ELR (cell line): ENCODE measurements around the gene CYP2S1.
A peak's percentile ranks its signal among the peaks of the same experiment; 100 is the strongest.

Experiments used
- DNase-seq: peaks from one replicate; pipeline ENCODE4 v3.0.0-alpha.2; 2015; ENCODE audit warnings: low read depth

The CYP2S1 gene

DNA sequence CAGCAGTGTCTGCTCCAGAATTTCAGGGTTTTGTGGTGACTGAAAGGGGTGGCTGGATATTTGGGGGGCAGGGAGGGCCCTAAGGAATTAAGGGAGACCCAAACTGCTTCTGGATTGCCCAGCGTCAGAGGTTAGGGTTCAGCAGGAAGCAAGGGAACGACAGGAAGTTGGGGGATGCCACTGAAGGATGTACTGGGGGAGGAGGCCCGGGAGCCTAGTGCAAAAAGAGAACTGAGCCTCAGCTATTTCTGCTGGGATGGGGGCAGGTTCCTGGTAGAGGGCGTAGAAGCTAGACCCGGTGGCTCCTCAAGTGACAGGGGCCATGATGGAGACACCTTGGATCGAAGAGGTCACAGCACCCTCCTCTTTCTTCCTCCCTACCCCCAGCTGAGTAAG lies 1.1 kb downstream of the CYP2S1 start:
- no peak for DNase-seq

GRCh38 chr19:41195675-41196497 lies 2.9 kb downstream of the CYP2S1 start:
- peak; percentile 38 for DNase-seq

- DNase-seq, result no peak
These were observed 5.5 kb downstream of the CYP2S1 start for GRCh38 chr19:41198559-41198958.

DNA sequence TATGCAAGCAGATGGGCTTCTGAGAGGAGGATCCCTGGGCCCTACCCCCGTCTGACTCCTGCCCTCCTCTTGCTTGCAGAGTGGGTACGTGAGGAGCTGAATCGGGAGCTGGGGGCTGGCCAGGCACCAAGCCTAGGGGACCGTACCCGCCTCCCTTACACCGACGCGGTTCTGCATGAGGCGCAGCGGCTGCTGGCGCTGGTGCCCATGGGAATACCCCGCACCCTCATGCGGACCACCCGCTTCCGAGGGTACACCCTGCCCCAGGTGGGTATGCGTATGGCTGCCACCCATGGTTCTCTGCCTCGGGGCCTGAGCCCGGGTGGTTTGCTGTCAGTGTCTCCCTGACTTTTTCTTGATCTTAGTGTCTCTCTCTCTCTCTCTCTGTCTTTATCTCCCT lies 10.4 kb downstream of the CYP2S1 start:
- DNase-seq, result no peak

DNA sequence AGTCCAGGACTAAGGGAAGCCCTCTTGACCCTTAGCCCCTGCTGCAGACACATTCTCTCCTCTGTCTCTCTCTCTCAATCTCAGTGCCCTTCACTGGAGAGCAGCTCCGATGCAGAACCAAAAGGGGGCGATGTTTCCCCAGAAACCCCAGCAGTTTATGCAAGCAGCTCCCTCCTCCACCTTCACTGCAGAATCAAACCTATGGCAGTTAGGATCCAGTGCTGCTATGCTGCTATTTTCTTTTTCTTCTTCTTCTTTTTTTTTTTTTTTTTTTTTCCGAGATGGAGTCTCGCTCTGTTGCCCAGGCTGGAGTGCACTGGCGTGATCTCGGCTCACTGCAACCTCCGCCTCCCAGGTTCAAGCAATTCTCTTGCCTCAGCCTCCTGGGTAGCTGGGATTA lies 11.3 kb downstream of the CYP2S1 start:
- DNase-seq, result peak; percentile 85

DNA sequence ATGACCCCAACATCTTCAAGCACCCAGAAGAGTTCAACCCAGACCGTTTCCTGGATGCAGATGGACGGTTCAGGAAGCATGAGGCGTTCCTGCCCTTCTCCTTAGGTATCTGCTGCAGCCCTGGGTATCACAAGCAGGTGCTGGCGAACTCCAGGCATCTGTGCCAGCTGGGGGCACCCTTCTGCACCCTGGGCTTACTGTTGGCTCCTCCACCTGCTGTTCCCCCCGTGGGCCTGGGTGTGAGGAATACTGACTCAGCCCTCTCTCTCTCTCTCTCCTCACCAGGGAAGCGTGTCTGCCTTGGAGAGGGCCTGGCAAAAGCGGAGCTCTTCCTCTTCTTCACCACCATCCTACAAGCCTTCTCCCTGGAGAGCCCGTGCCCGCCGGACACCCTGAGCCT lies 13.0 kb downstream of the CYP2S1 start:
- peak; percentile 54 for DNase-seq

- DNase-seq, result no peak
These were observed 13.4 kb downstream of the CYP2S1 start for GRCh38 chr19:41206456-41206855.

DNA sequence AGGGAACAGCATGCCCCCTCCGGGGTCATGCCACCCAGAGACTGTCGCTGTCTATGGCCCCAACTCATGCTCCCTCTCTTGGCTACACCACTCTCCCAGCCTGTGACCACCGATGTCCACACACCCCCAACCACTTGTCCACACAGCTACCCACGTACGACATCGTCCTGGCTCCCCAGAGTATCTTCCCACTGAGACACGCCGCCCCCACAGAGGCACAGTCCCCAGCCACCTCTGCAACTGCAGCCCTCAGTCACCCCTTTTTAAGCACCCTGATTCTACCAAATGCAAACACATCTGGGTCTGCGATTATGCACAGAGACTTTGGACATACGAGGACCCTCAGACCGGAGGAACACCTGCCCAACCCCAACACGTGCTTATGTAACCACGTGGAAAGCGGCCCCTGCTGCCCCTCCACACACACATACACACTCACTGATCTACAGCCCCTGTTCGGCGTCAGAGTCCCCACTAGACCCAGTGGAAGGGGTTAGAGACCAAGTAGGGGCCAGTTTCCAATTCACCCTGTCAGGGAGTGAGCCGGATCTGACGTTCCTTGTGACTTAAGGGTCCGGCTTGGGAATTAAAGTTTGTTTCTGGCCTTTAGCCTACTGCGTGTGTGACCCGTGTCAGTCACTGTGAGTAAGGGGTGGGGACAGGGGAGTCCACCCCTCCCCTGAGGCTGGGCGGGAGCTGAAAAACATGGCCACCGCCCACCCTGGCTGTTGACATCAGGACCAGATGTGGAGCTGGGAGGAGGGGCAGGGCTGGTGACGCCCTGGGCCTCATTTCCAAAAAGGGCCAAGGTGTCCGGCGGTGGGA lies 14.1 kb downstream of the CYP2S1 start:
- no peak for DNase-seq

DNA sequence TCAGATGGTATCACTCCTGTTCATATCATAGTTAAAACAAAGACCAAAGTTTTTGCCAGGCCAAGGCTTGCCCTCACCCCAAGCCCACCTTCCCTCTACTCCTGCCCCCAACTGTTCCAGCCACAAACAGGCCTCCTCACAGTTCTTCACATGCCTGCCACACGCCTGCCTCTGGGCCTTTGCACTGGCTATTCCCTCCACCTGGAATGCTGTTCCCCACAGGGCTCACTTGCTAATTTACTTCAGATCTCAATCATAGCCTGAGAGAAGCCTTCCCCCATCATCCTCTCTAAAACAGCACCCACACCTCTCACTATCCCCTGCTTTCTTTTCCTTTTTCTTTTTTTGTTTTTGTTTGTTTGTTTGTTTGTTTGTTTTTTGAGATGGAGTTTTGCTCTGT lies 21.1 kb downstream of the CYP2S1 start:
- no peak for DNase-seq

- DNase-seq, result no peak
These were observed 24.7 kb downstream of the CYP2S1 start for GRCh38 chr19:41217741-41218140.

- no peak for DNase-seq
These were observed 25.2 kb downstream of the CYP2S1 start for GRCh38 chr19:41218249-41218614.

DNA sequence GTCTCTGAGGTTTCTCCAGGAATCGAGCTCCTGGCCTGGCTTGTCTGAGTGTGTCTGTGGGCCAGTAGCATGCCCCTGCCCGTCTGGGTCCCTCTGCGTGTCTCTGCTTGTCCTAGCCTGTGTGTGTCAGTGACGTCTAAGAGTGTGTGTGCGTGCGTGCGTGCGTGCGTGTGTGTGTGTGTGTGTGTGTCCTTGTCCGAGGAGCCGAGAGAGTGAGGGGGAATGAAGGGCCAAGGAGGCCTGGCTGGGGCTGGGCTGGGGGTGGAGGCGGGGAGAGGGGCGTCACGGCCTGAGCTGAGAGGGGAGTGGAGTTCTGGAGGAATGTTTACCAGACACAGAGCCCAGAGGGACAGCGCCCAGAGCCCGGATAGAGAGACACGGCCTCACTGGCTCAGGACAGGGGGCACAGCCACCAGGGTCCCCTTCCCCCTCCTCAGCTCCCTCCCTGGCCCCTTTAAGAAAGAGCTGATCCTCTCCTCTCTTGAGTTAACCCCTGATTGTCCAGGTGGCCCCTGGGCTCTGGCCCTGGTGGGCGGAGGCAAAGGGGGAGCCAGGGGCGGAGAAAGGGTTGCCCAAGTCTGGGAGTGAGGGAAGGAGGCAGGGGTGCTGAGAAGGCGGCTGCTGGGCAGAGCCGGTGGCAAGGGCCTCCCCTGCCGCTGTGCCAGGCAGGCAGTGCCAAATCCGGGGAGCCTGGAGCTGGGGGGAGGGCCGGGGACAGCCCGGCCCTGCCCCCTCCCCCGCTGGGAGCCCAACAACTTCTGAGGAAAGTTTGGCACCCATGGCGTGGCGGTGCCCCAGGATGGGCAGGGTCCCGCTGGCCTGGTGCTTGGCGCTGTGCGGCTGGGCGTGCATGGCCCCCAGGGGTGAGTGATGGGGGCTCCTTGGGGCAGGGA lies 25.8 kb downstream of the CYP2S1 start, which contains the start of gene AXL:
Gene AXL, plus strand, starts transcription at position 609 of the 893 bp plus-strand sequence. Its CDS starts 170 bp downstream, at position 779.
- DNase-seq, result peak; percentile 81

DNA sequence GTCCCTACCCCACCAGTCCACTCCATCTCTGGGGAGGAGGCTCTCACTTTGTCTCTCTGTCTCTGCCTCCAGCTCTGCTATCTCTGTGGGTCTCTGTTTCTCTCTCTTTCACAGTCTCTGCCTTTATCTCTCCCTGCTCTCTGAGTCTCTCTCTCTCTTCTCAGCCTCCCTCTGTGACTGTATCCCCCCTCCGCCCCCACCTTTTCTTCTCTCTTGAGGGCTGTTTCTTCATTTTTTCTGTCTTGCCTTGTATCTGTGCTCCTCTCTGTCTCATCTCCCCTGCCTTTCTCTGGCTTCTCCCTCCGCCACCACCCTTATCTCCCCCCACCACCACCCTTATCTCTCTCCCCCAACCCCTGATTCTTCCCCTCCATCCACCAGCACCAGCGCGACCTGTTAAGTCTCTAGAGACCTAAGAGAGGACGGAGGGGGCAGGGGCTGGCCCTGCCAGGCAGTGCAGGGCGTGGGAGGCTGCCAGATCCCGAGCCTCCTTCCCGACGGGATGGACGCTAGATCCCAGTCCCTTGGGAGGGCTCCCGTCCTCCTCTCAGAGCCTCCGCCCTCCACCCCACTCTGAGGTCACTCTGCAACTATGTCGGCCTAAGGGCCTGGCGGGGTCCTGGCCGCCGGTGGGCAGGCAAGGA lies 27.0 kb downstream of the CYP2S1 start:
- peak; percentile 76 for DNase-seq

GRCh38 chr19:41220811-41221210 lies 27.8 kb downstream of the CYP2S1 start:
- DNase-seq, result no peak

DNA sequence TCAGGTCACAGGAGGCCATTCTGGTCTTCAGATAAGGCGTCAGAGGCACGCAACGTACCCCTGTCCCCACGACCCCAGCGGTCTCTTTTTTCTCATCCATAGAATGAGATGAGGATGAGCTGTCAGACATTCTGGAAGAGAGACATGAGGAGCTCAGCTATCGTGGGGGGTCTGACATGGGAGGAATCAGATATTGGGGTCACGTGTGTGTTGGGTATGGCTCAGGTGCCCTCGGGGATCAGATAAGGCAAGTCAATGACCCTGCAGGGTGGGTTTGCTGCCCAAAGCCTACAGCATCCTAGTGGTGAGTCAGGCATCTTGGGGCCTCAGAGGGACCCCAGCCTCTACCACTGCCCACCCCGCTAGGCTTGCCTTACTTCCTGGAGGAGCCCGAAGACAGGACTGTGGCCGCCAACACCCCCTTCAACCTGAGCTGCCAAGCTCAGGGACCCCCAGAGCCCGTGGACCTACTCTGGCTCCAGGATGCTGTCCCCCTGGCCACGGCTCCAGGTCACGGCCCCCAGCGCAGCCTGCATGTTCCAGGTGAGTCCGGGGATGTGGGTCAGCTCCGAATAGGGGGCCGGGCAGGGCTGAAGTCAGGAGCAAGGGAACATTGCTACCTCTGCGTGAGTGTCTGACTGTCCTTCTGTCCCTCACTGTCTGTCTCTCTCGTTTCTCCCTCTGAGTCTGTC lies 28.6 kb downstream of the CYP2S1 start:
- no peak for DNase-seq

DNA sequence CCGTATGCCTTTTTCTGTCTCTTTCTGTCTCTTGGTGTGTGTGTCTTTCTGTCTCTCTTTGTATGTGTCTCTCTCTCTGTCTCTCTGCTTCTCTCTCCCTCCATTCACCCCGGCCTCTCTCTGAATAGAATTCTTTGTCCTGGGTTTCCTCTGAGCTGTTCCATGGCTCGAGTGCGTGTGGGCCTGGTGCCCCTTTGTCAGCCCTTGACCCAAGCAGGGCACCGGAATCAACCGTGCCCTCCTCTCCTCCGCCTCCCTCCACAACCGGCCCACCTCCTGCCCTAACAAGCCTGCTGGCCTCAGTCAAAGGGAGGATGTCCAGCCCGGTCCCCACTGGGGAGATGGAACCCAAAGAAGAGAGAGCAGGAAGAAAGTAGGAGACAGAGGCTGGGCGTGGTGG lies 29.2 kb downstream of the CYP2S1 start:
- DNase-seq, result no peak

DNA sequence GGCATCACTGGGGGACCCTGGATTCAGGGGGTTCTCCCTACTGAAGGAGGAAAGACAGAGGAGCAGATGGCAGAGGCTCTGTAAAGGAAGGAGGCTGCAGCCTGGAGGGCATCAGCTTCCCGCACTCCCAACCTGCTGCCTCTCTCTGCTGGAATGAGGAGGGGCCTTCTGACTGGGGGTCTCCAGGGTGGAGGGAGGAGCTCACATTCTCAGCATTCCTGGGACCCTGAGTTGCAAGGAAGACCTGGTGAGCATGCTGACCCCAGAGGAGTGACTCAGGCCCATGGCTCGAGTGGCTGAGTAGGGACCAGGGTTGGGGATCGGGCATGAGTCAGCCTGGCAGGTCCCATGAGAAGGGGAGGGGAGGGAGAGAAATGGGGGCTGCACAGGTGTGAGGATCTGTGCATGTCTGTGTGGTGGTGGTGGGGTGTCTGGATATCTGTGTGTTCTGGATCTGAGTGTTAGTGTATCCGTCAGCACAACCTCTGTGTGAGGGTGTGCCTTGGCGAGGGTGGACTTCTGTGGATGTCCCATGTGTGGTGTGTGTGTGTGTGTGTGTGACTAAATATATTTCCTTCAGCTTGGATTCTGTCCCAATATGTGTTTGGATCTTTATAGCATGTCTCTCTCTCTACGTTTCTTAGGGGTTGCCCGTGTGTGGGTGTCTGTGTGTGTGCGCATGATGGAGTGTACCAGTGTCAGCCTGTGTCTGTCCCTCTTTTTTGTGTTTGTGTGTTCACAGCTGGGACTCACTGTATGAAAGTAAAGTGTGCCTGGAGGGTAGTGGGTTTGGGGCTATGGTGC lies 30.6 kb downstream of the CYP2S1 start:
- peak; percentile 99 for DNase-seq

DNA sequence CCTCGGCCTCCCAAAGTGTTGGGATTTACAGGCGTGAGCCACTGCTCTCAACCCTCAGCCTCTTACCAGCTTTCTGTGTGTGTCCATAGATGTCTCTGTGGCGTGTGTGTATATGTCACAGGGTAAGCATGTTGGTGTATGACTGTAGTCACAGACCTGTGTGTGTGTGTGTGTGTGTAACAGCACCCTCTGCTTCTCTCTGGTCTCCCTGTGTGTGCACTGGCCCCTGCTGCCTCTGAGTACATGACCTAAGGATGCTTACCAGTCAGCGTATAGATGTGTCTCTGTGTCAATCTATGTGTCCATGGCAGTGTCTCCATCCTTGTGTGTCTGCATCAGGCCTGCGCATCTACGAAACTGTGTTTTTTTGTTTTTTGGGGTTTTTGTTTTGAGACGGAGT lies 31.6 kb downstream of the CYP2S1 start:
- DNase-seq, result no peak

DNA sequence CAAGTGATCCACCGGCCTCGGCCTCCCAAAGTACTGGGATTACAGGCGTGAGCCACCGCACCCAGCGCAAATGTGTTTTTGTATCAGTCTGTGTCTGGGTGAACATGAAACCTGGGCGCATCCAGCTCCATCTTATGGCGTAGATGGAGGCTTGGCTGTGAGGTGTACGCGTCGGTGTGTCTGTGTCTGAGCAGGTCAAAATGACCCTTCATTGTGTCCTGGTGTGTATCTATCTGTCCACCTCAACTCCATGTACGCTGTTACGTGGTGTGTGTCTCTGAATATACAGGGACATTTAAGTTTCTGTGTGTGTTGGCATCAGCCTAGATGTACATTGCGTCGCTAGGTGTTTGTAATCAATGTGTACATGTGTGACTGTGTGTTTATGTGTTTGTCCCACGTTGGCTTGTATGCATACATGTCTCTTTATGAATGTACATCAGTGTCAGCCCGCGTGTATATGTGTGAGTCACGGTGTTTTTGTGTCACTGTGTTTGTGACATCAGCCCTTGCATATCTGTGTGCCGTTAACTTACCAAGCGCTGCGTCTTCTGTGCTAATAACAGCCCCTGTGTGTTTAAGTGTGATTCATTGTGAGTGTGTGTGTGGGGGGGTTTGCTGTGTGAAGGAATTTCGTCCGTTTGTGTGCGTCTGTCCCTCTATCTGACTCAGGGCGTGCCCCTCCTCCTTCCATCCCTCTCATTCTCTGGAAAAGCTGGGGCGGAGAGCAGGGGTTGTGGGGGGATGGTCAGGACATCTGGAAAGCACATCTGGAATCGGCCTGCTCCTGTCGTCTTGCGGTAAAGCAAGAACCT lies 32.4 kb downstream of the CYP2S1 start:
- DNase-seq, result peak; percentile 99
